HepG2 (cell line): ENCODE measurements around the gene POP7. TPM values are rescaled to one million over a fixed set of nuclear protein-coding genes. Genes with fewer than 3 reads are reported as not detected.

Source experiments
- ELF3 ChIP-seq: IDR thresholded peaks from 2 replicates; pipeline ENCODE4 v1.6.1; 2016; ENCODE audit warnings: missing genetic modification reagents, missing compliant biosample characterization
- ERF ChIP-seq: IDR thresholded peaks from 2 replicates; pipeline ENCODE4 v1.6.1; 2018; ENCODE audit warnings: missing biosample characterization, missing genetic modification reagents
- HHEX ChIP-seq: IDR thresholded peaks from 2 replicates; pipeline ENCODE4 v1.6.1; 2016; ENCODE audit warnings: control low read depth
- MEF2D ChIP-seq: sonication (generic); formaldehyde crosslinking; IDR thresholded peaks from 2 replicates; pipeline ENCODE4 v1.5.1; 2020; ENCODE audit warnings: mild to moderate bottlenecking, missing genetic modification reagents
- REL ChIP-seq: sonication (generic); formaldehyde crosslinking; conservative IDR thresholded peaks from 2 replicates; pipeline ENCODE4 v1.8.0; 2022; ENCODE audit warnings: mild to moderate bottlenecking, missing genetic modification reagents, moderate library complexity
- SAFB2 ChIP-seq: sonication (generic); formaldehyde crosslinking; IDR thresholded peaks from 2 replicates; pipeline ENCODE4 v1.5.1; 2020; ENCODE audit warnings: missing genetic modification reagents, low read depth, mild to moderate bottlenecking, borderline replicate concordance
- ZFP41 ChIP-seq: sonication (generic); formaldehyde crosslinking; IDR thresholded peaks from 2 replicates; pipeline ENCODE4 v1.4.0; 2020; ENCODE audit warnings: mild to moderate bottlenecking, missing genetic modification reagents, borderline replicate concordance
- ZNF292 ChIP-seq: sonication (generic); formaldehyde crosslinking; IDR thresholded peaks from 2 replicates; pipeline ENCODE4 v1.8.1; 2022; ENCODE audit warnings: mild to moderate bottlenecking, low read depth, missing genetic modification reagents, borderline replicate concordance
- ZNF337 ChIP-seq: sonication (generic); formaldehyde crosslinking; IDR thresholded peaks from 2 replicates; pipeline ENCODE4 v1.5.1; 2020; ENCODE audit warnings: missing genetic modification reagents, low read depth, mild to moderate bottlenecking, borderline replicate concordance
- ZNF781 ChIP-seq: sonication (generic); formaldehyde crosslinking; IDR thresholded peaks from 2 replicates; pipeline ENCODE4 v1.5.1; 2020; ENCODE audit warnings: borderline replicate concordance, mild to moderate bottlenecking, missing genetic modification reagents; ENCODE audit errors: not compliant biosample characterization
- polyA plus RNA-seq, 8 experiments: library from polyadenylated mRNA; depleted of rRNA in 3 of 8; stranded (reverse) in 7 of 8; unstranded in 1 of 8; fragments of >200 nt; fragmentation: Illumina TruSeq in 4 of 8; extraction: Trizol in 4 of 8; gene quantifications; 2 replicates each; pipeline versions ENCODE4 v1.2.1 to v1.2.3, GENCODE V29; 2011 to 2016; ENCODE audit warnings: low read depth in 4 of 8, missing spikeins in 1 of 8, mixed read lengths in 1 of 8; ENCODE audit not compliant: insufficient read depth in 1 of 8
- total RNA-seq, 5 experiments: library from RNA; depleted of rRNA; stranded (reverse); fragments of >200 nt; fragmentation: Illumina TruSeq; extraction: Trizol; gene quantifications; 2 replicates each; pipeline ENCODE4 v1.2.3, GENCODE V29; 2016; ENCODE audit warnings: low read depth in 1 of 5
- TF ChIP-seq, protein P1 (sequence below): sonication (generic); formaldehyde crosslinking; IDR thresholded peaks from 2 replicates; pipeline ENCODE4 v1.4.0; 2020; ENCODE audit warnings: mild to moderate bottlenecking, missing genetic modification reagents
- TF ChIP-seq, protein P2 (sequence below): sonication (generic); formaldehyde crosslinking; IDR thresholded peaks from 2 replicates; pipeline ENCODE4 v1.4.0; 2020; ENCODE audit warnings: mild to moderate bottlenecking, missing genetic modification reagents
- TF ChIP-seq, protein P3 (sequence below): sonication (generic); formaldehyde crosslinking; IDR thresholded peaks from 2 replicates; pipeline ENCODE4 v1.4.0; 2020; ENCODE audit warnings: mild to moderate bottlenecking, low read depth, missing genetic modification reagents
- TF ChIP-seq, protein P4 (sequence below): sonication (generic); formaldehyde crosslinking; IDR thresholded peaks from 2 replicates; pipeline ENCODE4 v1.9.0; 2021; ENCODE audit warnings: missing genetic modification reagents, borderline replicate concordance
- TF ChIP-seq, protein P5 (sequence below): sonication (generic); formaldehyde crosslinking; IDR thresholded peaks from 2 replicates; pipeline ENCODE4 v1.4.0; 2020; ENCODE audit warnings: missing genetic modification reagents
- TF ChIP-seq, protein P6 (sequence below): sonication (generic); formaldehyde crosslinking; IDR thresholded peaks from 2 replicates; pipeline ENCODE4 v1.8.0; 2022; ENCODE audit warnings: mild to moderate bottlenecking, missing genetic modification reagents, borderline replicate concordance
- TF ChIP-seq, protein P7 (sequence below): sonication (generic); formaldehyde crosslinking; IDR thresholded peaks from 2 replicates; pipeline ENCODE4 v1.9.0; 2021; ENCODE audit warnings: missing genetic modification reagents, borderline replicate concordance

Gene POP7
- total and polyA plus RNA-seq, 2 of the 13 experiments (the other 11 are each of a cell fraction or from before 2014, with no cell fraction given), result 63.9 to 91.1 TPM

DNA sequence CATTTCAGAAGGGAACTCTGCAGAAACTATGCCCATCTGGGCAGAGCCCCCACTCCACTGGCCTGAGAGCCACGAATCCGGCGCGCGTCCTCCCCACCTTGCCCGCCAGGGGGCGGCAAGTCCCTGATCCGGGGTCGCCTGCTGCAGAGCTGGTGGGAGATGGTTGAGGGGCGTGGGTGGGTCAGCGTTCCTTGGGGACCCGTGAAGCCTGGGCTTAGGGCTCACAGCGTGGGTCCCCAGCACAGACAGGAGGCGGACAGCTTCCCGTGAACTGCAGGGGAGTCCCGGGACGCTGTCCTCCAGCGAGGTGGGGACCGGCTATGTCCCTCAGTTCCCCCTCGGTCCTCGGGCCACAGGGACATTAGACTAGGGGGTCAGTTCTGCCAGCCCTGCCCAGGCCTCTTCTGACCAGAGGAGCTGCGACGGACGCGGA is 585 bp upstream of the POP7 start (continued):
- TF ChIP-seq, protein P1, sequence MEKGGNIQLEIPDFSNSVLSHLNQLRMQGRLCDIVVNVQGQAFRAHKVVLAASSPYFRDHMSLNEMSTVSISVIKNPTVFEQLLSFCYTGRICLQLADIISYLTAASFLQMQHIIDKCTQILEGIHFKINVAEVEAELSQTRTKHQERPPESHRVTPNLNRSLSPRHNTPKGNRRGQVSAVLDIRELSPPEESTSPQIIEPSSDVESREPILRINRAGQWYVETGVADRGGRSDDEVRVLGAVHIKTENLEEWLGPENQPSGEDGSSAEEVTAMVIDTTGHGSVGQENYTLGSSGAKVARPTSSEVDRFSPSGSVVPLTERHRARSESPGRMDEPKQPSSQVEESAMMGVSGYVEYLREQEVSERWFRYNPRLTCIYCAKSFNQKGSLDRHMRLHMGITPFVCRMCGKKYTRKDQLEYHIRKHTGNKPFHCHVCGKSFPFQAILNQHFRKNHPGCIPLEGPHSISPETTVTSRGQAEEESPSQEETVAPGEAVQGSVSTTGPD, result 0 out of 2 replicates have a peak, but pooled peaks have one; percentile 43
- TF ChIP-seq, protein P2, sequence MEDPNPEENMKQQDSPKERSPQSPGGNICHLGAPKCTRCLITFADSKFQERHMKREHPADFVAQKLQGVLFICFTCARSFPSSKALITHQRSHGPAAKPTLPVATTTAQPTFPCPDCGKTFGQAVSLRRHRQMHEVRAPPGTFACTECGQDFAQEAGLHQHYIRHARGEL (CRISPR knock-in tag), result peak; percentile 54; the same call in 1 of the 2 replicates
- TF ChIP-seq ZNF781 (CRISPR knock-in tag), result peak; percentile 12
- 0 out of 2 replicates have a peak, but pooled peaks have one; percentile 40 for TF ChIP-seq ZNF337 (CRISPR knock-in tag)
- TF ChIP-seq MEF2D (CRISPR knock-in tag), result 0 out of 2 replicates have a peak, but pooled peaks have one; percentile 17
- TF ChIP-seq SAFB2 (CRISPR knock-in tag), result peak; percentile 69; the same call in 1 of the 2 replicates
- peak; percentile 48; the same call in 1 of the 2 replicates for TF ChIP-seq ZNF292 (CRISPR knock-in tag)
- TF ChIP-seq, protein P3, sequence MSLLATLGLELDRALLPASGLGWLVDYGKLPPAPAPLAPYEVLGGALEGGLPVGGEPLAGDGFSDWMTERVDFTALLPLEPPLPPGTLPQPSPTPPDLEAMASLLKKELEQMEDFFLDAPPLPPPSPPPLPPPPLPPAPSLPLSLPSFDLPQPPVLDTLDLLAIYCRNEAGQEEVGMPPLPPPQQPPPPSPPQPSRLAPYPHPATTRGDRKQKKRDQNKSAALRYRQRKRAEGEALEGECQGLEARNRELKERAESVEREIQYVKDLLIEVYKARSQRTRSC (CRISPR knock-in tag), result no peak
- peak; percentile 20; the same call in 1 of the 2 replicates for TF ChIP-seq ZFP41 (CRISPR knock-in tag)
- TF ChIP-seq ERF (CRISPR knock-in tag), result peak; percentile 17; the same call in 1 of the 2 replicates
- TF ChIP-seq, protein P4, sequence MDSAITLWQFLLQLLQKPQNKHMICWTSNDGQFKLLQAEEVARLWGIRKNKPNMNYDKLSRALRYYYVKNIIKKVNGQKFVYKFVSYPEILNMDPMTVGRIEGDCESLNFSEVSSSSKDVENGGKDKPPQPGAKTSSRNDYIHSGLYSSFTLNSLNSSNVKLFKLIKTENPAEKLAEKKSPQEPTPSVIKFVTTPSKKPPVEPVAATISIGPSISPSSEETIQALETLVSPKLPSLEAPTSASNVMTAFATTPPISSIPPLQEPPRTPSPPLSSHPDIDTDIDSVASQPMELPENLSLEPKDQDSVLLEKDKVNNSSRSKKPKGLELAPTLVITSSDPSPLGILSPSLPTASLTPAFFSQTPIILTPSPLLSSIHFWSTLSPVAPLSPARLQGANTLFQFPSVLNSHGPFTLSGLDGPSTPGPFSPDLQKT (CRISPR knock-in tag), result no peak
- TF ChIP-seq REL, result no peak
- TF ChIP-seq, protein P5, sequence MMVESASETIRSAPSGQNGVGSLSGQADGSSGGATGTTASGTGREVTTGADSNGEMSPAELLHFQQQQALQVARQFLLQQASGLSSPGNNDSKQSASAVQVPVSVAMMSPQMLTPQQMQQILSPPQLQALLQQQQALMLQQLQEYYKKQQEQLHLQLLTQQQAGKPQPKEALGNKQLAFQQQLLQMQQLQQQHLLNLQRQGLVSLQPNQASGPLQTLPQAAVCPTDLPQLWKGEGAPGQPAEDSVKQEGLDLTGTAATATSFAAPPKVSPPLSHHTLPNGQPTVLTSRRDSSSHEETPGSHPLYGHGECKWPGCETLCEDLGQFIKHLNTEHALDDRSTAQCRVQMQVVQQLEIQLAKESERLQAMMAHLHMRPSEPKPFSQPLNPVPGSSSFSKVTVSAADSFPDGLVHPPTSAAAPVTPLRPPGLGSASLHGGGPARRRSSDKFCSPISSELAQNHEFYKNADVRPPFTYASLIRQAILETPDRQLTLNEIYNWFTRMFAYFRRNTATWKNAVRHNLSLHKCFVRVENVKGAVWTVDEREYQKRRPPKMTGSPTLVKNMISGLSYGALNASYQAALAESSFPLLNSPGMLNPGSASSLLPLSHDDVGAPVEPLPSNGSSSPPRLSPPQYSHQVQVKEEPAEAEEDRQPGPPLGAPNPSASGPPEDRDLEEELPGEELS (CRISPR knock-in tag), result peak; percentile 54; the same call in 1 of the 2 replicates
- TF ChIP-seq, protein P6, sequence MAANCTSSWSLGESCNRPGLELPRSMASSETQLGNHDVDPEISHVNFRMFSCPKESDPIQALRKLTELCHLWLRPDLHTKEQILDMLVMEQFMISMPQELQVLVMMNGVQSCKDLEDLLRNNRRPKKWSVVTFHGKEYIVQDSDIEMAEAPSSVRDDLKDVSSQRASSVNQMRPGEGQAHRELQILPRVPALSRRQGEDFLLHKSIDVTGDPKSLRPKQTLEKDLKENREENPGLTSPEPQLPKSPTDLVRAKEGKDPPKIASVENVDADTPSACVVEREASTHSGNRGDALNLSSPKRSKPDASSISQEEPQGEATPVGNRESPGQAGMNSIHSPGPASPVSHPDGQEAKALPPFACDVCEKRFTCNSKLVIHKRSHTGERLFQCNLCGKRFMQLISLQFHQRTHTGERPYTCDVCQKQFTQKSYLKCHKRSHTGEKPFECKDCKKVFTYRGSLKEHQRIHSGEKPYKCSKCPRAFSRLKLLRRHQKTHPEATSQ, result no peak
- no peak for TF ChIP-seq HHEX (CRISPR knock-in tag)
- TF ChIP-seq, protein P7, sequence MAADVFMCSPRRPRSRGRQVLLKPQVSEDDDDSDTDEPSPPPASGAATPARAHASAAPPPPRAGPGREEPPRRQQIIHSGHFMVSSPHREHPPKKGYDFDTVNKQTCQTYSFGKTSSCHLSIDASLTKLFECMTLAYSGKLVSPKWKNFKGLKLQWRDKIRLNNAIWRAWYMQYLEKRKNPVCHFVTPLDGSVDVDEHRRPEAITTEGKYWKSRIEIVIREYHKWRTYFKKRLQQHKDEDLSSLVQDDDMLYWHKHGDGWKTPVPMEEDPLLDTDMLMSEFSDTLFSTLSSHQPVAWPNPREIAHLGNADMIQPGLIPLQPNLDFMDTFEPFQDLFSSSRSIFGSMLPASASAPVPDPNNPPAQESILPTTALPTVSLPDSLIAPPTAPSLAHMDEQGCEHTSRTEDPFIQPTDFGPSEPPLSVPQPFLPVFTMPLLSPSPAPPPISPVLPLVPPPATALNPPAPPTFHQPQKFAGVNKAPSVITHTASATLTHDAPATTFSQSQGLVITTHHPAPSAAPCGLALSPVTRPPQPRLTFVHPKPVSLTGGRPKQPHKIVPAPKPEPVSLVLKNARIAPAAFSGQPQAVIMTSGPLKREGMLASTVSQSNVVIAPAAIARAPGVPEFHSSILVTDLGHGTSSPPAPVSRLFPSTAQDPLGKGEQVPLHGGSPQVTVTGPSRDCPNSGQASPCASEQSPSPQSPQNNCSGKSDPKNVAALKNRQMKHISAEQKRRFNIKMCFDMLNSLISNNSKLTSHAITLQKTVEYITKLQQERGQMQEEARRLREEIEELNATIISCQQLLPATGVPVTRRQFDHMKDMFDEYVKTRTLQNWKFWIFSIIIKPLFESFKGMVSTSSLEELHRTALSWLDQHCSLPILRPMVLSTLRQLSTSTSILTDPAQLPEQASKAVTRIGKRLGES (CRISPR knock-in tag), result no peak
- TF ChIP-seq ELF3 (CRISPR knock-in tag), result 0 out of 2 replicates have a peak, but pooled peaks have one; percentile 21
